Measurements from ENCODE around the gene PTP4A2.

DNA sequence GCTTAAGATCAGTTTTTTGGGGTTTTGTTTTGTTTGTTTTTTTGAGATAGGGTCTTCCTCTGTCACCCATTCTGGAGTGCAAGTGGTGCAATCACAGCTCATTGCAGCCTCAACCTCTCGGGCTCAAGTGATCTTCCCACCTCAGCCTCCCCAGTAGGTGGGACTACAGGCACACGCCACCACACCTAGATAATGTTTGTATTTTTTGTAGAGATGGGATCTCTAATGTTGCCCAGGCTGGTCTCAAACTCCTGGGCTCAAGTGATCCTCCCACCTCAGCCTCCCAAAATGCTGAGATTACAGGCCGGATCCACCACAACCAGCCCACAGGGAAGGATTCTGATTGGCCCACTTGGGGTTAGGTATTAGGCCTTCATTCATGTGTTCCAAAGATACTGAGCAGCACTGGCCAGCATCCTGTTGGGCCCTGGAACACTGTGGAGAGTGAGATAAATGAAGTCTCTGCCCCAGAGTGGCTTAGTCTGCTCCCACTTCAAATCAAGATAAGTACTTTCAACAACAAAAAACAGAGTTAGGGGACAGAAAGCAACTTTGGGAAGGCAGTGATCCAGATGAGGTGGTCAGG is 54.7 kb downstream of the PTP4A2 start:
- TF ChIP-seq POLR2A (IDR thresholded peaks at IDR 0.05): no peak
- TF ChIP-seq, protein P1, sequence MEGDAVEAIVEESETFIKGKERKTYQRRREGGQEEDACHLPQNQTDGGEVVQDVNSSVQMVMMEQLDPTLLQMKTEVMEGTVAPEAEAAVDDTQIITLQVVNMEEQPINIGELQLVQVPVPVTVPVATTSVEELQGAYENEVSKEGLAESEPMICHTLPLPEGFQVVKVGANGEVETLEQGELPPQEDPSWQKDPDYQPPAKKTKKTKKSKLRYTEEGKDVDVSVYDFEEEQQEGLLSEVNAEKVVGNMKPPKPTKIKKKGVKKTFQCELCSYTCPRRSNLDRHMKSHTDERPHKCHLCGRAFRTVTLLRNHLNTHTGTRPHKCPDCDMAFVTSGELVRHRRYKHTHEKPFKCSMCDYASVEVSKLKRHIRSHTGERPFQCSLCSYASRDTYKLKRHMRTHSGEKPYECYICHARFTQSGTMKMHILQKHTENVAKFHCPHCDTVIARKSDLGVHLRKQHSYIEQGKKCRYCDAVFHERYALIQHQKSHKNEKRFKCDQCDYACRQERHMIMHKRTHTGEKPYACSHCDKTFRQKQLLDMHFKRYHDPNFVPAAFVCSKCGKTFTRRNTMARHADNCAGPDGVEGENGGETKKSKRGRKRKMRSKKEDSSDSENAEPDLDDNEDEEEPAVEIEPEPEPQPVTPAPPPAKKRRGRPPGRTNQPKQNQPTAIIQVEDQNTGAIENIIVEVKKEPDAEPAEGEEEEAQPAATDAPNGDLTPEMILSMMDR (IDR thresholded peaks at IDR 0.05): no peak
- no peak for TF ChIP-seq EP300 (IDR thresholded peaks at IDR 0.05)

All from tibial nerve (tissue), 4 donors.